ENCODE measurements around the gene CCDC6. TPM values are rescaled to one million over a fixed set of nuclear protein-coding genes. Genes with fewer than 3 reads are reported as not detected.
"Not testable (repeated sequence)": the region's sequence is repeated elsewhere in the genome, so short reads cannot be mapped to it uniquely, and the experiment has no call there.

The CCDC6 gene
- total RNA-seq = 29.8 TPM

DNA sequence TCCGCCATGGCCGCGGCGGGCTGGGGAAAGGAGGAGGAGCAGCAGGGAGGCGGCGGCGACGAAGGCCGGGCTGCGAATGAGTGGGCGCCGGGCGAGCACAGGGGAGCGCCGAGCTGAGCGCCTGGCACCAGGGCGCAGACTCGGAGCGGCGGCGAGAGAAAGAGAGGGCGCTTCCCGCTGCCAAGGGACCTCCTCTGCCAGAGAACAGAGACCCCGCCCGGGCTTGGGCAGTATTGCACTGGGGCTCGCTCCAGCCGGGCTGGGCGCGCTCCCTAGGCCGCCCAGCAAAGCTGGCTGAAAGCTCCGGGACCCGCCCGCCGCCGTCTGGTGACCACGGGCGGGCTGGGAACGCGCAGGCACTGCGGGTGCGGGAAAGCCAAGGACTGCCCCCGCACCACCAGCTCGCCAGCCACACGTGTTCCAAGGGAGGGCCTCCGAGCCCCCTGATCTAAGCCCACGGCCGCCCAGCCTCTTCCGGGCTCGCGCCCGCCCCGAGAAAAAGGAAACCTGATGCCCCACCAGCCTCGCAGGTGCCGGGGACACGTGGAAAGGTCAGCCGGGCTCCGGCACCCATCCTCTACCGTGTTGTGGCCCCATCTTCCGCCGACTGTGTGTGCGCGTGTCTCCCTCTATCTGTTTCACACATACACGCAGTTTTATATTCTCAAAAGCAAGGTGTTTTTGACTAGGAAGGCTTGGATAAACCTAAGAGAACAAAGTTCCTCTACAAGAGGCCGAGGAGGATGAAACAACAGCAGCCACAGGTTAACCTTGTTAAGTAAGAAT lies at the start of gene CCDC6:
Gene CCDC6 (minus strand): TSS at position 140 of the 786 bp plus-strand sequence. CDS start 132 bp downstream, at position 8.
- FAIRE-seq (no peak), DNase-seq (ENCODE audit: low spot score in 2 of 2) (peak; percentile 86 to 89)

DNA sequence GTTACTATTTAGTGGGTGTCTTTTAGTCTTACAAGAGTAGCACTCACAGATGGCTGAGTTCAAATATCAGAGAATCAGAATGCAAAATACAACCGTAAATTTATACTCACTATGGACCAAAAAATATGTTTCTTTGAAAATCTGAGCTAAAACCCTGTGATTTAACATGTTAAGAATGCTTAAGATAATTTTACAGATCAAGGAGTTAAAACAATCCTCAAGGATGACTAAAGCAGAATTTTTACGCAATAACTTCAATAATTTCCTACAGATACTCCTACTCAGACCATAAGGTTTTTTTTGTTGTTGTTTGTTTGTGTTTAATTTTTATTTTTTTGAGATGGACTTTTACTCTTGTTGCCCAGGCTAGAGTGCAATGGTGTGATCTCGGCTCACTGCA lies 47.9 kb upstream of the CCDC6 start:
- FAIRE-seq (no peak), DNase-seq (ENCODE audit: low spot score in 2 of 2) (no peak)

DNA sequence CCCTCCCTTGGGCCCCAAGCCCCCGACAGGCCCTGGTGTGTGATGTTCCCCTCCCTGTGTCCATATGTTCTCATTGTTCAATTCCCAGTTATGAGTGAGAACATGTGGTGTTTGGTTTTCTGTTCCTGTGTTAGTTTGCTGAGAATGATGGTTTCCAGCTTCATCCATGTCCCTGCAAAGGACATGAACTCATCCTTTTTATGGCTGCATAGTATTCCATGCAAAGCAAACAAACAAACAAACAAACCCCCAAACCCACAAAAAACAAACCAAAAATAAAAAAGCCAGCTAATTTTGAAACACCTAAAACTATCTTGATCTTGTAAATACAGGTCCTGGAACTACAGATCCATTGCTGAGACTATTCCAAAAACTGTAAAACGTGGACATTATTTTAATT lies 47.4 kb upstream of the CCDC6 start:
- DNase-seq (ENCODE audit: low spot score in 2 of 2); FAIRE-seq: not testable (repeated sequence)

DNA sequence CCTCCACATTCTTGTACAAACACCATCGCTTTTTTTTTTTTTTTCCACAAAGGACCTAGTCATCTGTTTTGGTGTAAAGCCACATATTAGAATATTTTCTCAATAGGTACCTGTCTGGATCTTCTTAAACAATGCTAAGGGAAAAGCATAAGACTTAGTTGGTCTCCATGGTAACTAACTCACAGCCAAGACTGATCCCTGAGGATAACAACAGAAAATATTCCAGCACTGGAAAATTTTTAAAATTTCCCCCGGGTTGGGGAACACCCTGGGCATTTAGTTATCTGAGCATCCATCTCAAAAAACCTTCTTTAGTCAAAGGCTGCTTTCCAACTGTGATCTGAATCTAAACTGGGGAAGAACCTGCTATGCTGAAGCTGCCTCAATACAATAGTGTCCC lies 43.7 kb upstream of the CCDC6 start:
- no peak for DNase-seq (ENCODE audit: low spot score in 2 of 2)
- FAIRE-seq = no peak

DNA sequence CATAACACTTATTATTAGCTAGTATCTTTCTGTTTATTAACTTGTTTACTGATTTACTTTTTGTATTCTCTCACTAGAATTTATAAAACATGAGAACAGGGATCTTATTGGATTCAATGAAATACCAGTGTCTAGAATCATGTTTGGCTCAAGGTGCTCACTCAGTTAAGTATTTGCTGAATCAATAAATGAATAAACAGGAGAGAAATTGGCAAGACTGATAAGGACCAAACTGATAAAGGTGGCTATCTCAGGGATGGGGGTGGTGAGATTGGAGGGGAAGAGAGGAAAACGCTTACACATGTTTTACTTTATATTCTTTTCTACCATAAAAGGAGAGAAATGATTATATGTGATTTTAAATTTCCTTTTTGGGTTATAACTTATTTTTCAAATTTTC lies 43.3 kb upstream of the CCDC6 start:
- FAIRE-seq = no peak
- DNase-seq (ENCODE audit: low spot score in 2 of 2) = no peak

DNA sequence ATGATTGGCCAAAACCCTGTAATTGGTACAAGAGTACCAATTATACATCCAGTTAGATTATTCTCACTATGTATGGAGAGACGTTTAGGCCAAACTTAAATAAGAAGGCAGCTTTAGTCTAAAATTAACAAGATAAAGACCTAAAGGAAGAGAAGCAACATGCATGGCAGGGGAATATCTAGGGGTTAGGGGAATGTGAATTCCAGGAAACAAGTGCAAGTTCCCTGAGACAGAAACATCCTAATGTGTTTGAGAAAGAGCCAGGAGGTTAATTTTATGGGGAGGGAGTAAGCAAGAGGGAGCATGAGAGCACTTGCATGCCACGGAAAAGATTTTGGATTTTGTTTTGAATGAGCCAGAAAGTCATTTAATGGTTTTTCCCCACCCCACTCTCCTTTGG lies 39.6 kb upstream of the CCDC6 start:
- FAIRE-seq (no peak), DNase-seq (ENCODE audit: low spot score in 2 of 2) (no peak)

DNA sequence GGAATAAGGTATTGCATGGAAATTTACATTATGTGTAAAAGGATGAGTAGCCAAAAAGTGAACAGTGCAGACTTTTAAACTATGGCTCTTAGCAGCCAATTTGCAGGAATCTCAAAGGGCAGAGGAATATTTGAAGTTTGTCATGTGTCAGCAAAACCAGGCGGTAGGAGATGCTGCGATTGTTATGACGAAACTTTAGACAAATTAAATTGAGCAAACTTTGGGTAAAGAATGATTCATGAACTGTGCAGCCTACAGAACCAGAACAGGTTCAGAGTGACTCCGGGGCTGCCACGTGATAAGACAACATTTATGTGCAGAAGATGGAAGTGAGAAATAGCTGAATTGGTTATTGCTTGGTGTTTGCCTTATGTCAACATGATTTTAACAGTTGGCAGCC lies 39.2 kb upstream of the CCDC6 start:
- no peak for FAIRE-seq
- no peak for DNase-seq (ENCODE audit: low spot score in 2 of 2)

DNA sequence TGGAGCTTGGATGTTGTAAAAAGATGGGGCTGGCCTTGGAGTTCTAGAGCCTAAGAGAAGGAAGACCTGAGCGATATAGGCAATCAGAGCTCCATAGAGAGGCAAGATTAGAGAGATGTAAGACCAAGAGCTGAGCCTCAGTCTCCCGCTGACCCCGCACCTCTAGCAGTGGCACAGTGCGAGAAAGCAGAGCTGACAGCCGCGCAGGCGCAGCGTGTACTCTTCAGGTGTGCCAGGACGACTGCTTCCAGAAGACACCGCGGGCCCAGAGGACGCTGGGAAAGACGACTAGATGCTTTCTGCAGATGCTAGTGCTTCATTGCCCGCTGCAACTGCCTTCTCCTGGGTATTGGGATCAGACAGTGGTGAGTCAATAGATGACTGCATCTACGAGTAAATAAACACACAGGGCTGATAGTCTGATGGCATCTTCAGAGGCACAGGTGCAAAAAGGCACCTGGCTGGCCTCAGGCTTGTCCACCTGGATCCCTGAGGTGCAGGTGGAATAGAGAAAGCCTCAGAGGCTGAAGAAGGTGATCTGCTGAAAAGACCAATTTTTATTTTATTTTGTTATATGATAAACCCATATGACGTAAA lies 38.1 kb upstream of the CCDC6 start:
- no peak for DNase-seq (ENCODE audit: low spot score in 2 of 2)
- no peak for FAIRE-seq

DNA sequence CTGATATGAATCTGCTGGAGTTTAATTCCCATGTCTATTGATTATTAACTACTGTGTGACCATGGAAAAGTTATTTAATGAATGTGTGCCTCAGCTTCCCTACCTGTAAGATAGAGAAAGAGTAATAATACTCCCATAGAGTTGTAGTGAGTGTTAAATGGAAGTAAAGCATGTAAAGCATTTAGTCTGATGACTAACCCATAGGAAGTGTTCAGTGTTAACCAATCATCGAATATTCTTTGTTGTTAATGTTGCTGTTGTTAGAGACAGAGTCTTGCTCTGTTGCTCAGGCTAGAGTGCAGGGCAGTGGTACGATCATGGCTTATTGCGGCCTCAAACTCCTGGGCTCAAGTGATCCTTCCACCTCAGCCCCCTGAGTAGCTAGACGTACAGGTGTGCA lies 36.2 kb upstream of the CCDC6 start:
- no peak for DNase-seq (ENCODE audit: low spot score in 2 of 2)
- no peak for FAIRE-seq

DNA sequence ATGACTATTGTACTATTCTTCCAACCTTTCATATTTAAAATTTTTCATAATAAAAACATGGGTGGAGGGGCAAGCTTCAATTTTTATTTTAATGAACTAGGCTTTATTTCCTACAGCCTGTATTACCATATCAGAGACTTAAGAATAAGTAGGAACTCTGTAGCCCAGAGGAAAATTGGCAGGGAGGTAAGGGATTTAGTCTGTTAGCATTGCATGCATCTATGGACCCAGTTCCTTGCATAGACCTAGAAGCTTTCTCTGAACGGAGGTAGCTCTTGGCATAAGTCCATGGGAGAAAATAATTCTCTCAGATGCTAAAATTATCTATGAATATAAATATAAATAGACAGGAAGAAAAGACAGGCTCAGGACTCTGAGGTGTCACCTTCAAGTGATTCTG lies 31.4 kb upstream of the CCDC6 start:
- DNase-seq (ENCODE audit: low spot score in 2 of 2) (no peak), FAIRE-seq (no peak)

DNA sequence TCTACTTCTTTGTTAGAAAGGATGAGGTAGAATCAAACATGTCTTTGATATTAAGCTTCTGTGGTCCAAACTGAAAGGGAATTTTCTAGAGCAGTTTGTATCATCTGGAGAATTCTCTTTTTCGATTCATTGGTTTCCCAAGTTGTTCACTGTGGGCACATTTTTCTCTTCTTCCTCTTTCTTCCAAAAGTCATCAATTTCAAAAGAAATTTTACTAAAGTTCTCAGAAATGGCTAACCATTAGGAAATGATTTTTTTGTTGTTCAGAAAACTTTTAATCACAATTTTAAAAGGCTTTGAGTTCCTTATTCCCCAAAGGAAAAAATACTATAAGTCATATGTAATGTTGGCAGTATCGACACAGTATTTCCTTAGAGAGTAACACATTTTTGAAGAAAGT lies 28.3 kb upstream of the CCDC6 start:
- FAIRE-seq = no peak
- DNase-seq (ENCODE audit: low spot score in 2 of 2) = no peak

DNA sequence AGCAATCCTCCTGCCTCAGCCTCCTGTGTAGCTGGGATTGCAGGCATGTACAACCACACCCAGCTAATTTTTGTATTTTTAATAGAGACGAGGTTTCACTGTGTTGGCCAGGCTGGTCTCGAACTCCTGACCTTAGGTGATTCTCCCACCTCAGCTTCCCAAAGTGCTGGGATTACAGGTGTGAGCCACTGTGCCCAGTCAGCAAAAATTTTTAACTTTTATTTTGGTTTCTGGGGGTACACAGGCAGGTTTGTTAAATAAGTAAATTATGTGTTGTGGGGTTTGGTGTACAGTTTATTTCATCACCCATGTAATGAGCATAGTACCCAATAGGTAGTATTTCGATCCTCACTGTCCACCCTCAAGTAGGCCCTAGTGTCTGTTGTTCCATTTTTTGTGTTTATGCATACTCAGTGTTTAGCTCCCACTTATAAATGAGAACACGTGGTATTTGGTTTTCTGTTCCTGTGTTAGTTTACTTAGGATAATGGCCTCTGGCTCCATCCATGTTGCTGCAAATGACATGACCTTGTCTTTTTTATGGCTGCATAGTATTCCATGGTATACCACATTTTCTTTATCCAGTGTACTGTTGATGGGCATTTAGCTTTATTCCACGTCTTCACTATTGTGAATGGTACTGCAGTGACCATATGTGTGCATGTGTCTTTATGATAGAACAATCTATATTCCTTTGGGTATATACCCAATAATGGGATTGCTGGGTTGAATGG lies 24.6 kb upstream of the CCDC6 start:
- not testable (repeated sequence) for FAIRE-seq

DNA sequence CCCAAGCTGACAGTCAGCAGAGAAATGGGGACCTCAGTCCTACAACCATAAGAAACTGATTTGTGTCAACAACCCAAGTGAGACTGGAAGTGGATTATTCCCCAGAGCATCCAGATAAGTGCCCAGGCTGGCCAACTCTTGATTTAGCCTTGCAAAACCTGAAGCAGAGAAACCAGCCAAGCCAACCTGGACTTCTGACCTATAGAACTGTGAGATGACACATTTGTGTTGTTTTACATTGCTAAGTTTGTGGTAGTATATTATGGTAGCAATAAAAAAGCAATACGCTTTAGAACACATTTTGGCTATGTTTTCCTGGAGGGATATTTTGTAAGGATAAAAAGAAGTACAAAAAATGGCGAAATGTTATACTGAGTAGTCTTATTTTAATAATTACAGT lies 19.7 kb upstream of the CCDC6 start:
- FAIRE-seq (no peak), DNase-seq (ENCODE audit: low spot score in 2 of 2) (no peak)

More for the DNA sequence above, 24.6 kb upstream of the CCDC6 start:
- DNase-seq (ENCODE audit: low spot score in 2 of 2) = not testable (repeated sequence)

DNA sequence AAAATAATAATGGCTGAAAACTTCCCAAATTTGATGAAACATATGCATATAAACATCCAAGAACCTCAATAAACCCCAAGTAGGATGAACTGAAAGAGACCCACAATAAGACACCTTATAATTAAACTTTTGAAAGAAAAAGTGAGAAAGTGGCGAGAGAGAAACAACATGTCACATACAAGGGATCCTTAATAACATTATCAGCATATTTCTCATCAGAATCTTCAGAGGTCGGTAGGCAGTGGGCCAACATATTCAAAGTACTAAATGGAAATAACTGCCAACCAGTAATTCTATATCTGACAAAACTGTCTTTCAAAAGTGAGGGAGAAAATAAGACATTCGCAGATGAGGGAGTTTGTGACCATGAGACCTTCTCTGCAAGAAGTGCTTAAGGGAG lies 16.6 kb upstream of the CCDC6 start:
- no peak for FAIRE-seq
- DNase-seq (ENCODE audit: low spot score in 2 of 2) = no peak

DNA sequence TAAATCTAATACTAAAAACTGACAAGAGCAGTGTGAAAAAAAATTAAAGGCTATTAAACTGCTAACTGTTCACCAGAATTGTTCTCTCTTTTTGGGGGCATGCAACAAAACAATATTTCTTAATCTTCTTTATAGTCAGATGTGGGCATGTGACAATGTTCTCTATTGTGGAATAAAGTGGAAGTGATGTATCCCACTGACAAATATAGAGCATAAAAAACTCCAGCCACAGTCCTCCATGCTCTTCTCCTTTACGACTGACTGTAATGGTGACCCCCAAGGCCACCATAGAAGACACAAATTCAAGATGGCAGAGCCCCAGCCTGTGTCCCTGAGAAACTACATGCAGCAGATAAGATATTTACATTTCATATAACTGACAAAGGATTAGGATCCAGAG lies 11.6 kb upstream of the CCDC6 start:
- DNase-seq (ENCODE audit: low spot score in 2 of 2) = no peak
- FAIRE-seq = no peak

DNA sequence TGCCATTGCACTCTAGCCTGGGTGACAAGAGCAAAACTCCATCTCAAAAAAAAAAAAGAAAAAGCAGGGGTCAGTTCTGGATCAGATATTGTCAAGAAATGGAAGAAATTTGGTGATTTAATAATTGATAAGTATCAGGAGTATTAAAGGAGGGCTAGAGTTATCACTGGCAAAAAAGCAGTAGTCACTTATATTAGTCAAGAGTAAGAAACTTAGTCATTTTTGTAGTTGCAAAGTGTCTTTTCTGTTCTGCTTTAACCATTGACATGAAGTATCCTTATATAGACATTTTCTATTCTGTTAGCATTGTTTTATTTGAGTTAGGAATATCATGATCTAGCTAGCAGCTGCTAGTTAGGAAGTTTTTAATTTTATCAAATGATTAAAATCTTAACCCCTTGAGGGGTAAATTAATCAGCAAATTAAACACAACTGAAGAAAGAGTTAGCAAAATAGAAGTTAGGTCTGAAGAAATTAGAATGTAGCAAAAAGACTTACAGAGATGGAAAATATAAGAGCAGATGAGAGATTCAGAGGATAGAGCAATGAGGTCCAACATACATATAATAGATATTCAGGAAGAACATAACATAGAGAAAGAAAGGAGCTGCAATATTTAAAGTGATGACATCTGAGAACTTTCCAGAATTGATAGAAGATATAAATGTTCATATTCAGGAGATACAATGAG lies 7.3 kb upstream of the CCDC6 start:
- DNase-seq (ENCODE audit: low spot score in 2 of 2) (no peak), FAIRE-seq (no peak)

DNA sequence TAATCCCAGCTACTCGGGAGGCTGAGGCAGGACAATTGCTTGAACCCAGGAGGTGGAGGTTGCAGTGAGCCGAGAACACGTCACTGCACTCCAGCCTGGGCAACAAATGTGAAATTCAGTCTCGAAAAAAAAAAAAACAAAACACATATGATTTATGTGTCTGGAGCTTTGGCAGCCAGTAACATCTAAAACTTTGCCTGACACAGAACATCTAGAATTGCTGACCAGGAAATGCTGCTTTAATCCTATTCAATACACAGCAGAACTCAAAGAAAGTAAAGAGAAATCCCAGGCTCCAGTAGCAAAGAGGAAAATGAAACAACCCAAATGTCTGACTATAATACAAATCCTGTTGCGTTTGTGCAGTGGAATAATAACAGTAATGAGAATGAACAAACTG lies 4.5 kb upstream of the CCDC6 start:
- DNase-seq (ENCODE audit: low spot score in 2 of 2) (no peak), FAIRE-seq (no peak)

DNA sequence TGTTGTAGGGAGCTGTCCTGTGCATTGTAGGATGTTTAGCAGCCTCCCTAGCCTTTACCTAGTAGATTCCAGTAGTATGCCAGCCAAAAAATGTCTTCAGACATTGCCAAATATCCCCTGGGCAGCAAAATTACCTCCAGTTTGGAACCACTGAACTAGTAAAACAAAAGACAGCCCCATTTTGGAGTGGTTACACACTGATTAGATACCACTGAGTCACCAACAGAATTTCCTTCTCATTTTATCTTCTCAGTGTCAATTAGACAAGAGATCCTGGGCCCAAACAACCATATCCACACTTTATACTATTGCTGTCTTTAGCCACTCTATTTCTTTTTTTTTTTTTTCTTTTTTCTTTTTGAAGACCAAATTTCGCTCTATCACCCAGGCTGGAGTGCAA lies 3.5 kb upstream of the CCDC6 start:
- DNase-seq (ENCODE audit: low spot score in 2 of 2) = no peak
- FAIRE-seq = no peak

DNA sequence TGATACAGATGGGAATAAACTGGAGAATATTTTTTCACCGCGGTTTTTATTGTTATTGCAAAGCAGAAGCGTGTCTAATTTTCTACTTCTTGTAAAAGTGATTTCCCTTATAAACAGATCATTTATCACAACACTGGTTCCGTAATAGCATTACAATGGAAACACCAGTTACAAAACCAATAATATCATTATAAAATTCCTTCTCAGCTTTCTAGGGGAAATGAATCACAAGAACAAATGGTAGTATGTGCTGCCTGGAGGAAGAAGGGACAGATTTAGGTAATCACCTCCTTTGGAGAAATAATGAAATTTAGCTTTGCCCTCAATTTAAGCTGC lies 2.4 kb upstream of the CCDC6 start:
- no peak for FAIRE-seq
- no peak for DNase-seq (ENCODE audit: low spot score in 2 of 2)

DNA sequence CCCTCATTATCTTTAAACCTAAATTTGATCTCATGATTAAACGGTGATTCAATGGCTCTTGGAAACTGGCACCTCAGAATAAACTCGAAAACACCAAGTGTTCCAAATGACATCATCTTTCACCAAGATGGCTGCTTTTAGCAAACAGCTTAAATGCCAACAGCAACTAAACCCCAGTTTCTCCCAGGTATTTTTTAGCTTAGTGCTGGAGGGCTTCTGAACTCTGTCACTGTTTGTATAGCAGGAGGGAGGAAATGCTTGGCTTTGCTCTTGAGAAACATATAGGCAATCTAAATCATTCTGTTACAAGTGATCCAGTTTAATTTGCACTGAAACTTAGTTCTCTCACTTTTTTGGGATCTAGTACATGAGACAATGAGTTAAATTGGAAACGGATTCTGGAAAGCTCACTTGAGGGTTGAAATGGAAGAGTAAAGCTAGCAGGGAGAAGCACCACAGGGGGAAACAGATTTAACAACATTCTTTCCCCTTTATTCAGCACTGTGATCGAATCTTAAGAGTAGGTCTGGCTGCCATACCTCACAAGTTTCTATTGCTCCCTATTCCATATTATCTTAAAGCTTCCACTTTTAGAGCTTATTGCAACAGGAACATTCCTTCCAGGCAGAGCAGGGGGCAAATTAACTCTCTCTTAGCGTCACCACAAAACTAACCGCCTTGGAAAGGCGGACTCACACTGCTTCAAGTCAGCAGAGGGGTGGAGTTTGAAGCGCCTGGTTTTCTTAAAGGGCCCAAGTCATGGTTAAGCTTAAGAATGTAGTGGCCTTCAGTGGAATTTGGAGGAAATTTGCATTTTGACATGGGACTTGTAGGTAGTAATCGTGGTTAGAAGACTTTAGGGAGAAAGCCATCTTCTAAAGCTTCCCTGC lies 1.8 kb upstream of the CCDC6 start:
- FAIRE-seq = no peak

More for the DNA sequence above, 1.8 kb upstream of the CCDC6 start:
- DNase-seq (ENCODE audit: low spot score in 2 of 2) = no peak

All from frontal cortex (tissue), 4 donors.